HEK293 (cell line): Measurements from ENCODE around the gene FGD4.

Experiments
- ZBTB20 ChIP-seq: fragments of 450-650 bp; formaldehyde crosslinking; IDR thresholded peaks from 2 replicates; pipeline ENCODE4 v1.5.1; 2016; ENCODE audit warnings: missing biosample characterization, missing genetic modification characterization
- ZNF324 ChIP-seq: fragments of 450-650 bp; formaldehyde crosslinking; IDR thresholded peaks from 2 replicates; pipeline ENCODE4 v1.5.1; 2016; ENCODE audit warnings: missing biosample characterization, missing genetic modification characterization

DNA sequence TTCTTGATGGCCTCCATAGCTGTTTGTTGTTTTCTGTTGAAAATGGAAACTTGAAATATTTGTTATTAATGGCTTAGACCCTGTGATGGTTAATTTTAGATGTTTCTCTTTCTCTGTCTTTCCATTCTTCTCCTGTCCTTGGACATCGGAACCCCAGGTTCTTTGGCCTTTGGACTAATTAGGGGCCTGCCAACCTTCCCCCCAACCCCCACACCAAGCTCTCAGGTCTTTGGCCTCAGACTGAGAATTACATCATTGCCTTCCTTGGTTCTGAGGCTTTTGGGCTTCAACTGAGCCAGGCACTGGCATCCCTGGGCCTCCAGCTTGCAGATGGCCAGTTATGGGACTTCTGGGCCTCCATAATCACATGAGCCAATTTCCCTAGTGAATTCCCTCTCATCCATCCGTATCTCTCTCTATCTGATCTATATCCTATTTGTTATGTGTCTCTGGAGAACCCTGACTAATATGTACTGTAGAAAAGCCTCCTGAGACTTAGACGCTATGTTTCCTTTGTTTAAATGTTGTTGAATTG, 71.6 kb downstream of the FGD4 start:
- TF ChIP-seq ZNF324 (tag by site-specific recombination) (no peak), ZBTB20 (tag by site-specific recombination) (no peak)
